Hematopoietic multipotent progenitor cell treated with erythropoietin and hydrocortisone succinate and interleukin-3 and kit ligand, for 4 days (in vitro differentiated cells): ENCODE data around the gene KLRF2.
A peak's percentile ranks its signal among the peaks of the same experiment; 100 is the strongest.

Source experiments
- DNase-seq: peaks from one replicate; pipeline ENCODE4 v3.0.0-alpha.2; 2015

Gene KLRF2

GRCh38 chr12:9895215-9895971 is 14.1 kb downstream of the KLRF2 start:
- peak; percentile 64 for DNase-seq

GRCh38 chr12:9897535-9897934 is 16.2 kb downstream of the KLRF2 start:
- no peak for DNase-seq

GRCh38 chr12:9899209-9899608 is 17.9 kb downstream of the KLRF2 start:
- no peak for DNase-seq

GRCh38 chr12:9900930-9901329 is 19.6 kb downstream of the KLRF2 start:
- DNase-seq: no peak

GRCh38 chr12:9902539-9903228 is 21.4 kb downstream of the KLRF2 start:
- peak; percentile 21 for DNase-seq

- DNase-seq: peak; percentile 56
Measured at GRCh38 chr12:9906873-9907272, 25.6 kb downstream of the KLRF2 start.

- no peak for DNase-seq
Measured at GRCh38 chr12:9907769-9908168, 26.5 kb downstream of the KLRF2 start.

- no peak for DNase-seq
Measured at GRCh38 chr12:9908350-9908749, 27.1 kb downstream of the KLRF2 start.

GRCh38 chr12:9909724-9910123 is 28.4 kb downstream of the KLRF2 start:
- no peak for DNase-seq

GRCh38 chr12:9910716-9911421 is 29.6 kb downstream of the KLRF2 start:
- peak; percentile 28 for DNase-seq

- no peak for DNase-seq
Measured at GRCh38 chr12:9911708-9912107, 30.4 kb downstream of the KLRF2 start.

GRCh38 chr12:9919443-9919842 is 38.2 kb downstream of the KLRF2 start:
- DNase-seq: no peak

GRCh38 chr12:9920451-9920850 is 39.2 kb downstream of the KLRF2 start:
- no peak for DNase-seq

GRCh38 chr12:9922429-9922828 is 41.1 kb downstream of the KLRF2 start:
- DNase-seq: no peak

- DNase-seq: peak; percentile 78
Measured at GRCh38 chr12:9925705-9926393, 44.6 kb downstream of the KLRF2 start.

GRCh38 chr12:9926876-9927275 is 45.6 kb downstream of the KLRF2 start:
- no peak for DNase-seq

- no peak for DNase-seq
Measured at GRCh38 chr12:9928607-9929006, 47.3 kb downstream of the KLRF2 start.

GRCh38 chr12:9931245-9931644 is 50.0 kb downstream of the KLRF2 start:
- no peak for DNase-seq

GRCh38 chr12:9932270-9932669 is 51.0 kb downstream of the KLRF2 start, which contains the start of gene CLEC2A:
Gene CLEC2A (minus strand): TSS chr12:9932370. CDS start chr12:9932329, 41 bp downstream.
- no peak for DNase-seq

- DNase-seq: no peak
Measured at GRCh38 chr12:9933958-9934357, 52.7 kb downstream of the KLRF2 start.

- DNase-seq: no peak
Measured at GRCh38 chr12:9935026-9935425, 53.7 kb downstream of the KLRF2 start.

- DNase-seq: no peak
Measured at GRCh38 chr12:9936591-9936990, 55.3 kb downstream of the KLRF2 start.

- peak; percentile 80 for DNase-seq
Measured at GRCh38 chr12:9940375-9940774, 59.1 kb downstream of the KLRF2 start.
